CD4-positive, alpha-beta T cell treated with Interleukin-1 beta for 1 hour (primary cell): ENCODE measurements around the gene TRAPPC3.
A peak's percentile ranks its signal among the peaks of the same experiment; 100 is the strongest.

ENCODE experiments used
- DNase-seq, 2 donors: peaks; one replicate each; pipeline ENCODE4 v3.0.0-alpha.2; 2020 to 2022

Gene TRAPPC3

DNA sequence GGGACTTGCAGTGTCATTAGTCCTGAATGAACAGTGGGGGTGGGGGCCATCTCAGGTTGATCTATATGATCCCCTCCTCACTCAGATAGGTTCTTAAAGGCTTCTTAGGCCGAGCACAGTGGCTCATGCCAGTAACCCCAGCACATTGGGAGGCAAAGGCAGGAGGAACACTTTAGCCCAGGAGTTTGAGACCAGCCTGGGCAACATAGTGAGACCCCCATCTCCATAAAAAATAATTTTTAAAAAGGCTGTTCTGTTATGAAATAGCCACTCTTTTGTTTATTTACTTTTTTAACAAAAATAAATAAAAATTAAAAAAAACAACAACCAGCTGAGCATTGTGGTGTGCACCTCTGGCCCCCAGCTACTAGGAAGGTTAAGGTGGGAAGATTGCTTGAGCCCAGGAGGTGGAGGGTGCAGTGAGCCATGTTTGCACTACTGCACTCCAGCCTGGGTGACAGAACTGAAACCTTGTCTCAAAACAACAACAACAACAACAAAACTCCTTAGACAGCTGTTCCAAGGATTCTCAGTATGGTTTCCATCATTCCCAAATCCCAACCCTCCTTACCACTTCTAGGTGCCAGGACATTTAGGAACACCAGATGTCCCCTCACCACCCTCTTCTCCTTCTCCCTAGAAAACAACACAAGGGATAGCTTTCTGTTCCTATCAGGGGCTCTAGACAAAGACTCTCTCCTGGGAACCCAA lies 2.0 kb upstream of the TRAPPC3 start:
- DNase-seq = no peak

DNA sequence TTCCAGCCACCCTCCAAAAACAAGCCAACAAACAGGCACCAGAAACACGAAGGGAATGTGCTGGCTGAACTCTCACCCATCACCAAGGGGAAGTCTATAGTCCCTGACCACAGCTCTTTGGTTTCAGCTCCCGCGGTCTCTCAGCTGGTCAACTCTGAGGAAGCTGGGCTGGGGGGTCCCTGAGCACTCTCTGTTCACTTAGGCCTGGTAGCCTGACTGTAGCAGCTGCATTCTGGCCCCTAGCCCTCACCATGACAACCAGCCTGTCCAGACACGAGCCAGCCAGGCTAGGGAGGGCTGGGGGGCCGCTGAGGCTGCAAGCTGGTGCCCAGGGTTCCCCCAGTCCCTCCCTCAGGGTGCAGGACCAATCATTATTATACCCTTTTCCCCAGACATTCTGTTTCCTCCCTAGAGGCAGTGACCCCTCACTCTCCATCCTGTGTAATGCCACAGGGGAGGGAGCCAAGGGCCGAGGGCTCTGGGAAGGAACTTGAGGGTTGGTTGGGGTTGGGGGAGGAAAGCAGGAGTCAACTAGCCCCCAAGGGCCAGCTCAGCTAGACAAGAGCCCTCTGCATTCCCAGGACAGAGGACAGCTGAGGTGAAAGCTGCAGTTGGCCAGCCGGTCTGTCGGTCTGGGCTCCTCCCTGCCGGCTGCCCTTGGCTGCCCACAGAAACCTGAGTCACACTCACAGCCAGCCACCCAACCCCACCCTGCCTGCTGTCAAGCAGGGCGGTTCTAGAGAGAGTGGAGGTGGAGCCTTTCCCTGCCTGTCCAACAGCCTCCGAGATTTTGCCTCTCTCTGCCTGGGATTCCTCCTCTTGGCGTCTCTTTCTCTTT lies 1.2 kb upstream of the TRAPPC3 start:
- DNase-seq = peak; percentile 81 to 85

DNA sequence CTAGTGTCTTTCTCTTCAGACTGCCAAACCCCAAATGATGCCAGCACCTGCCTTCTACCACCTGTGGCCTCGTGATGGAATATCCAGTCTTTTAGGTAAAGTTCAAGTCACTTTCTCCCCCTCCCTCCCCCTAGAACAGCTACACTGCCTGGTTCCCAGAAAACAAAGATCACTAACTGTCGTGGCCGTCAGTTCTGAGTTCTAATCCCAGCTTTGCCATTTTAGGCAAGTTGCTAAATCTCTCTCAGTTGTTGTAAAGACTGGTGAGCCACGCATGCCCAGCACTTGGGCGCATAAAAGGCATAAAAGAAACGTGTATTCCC lies 648 bp upstream of the TRAPPC3 start:
- no peak for DNase-seq

DNA sequence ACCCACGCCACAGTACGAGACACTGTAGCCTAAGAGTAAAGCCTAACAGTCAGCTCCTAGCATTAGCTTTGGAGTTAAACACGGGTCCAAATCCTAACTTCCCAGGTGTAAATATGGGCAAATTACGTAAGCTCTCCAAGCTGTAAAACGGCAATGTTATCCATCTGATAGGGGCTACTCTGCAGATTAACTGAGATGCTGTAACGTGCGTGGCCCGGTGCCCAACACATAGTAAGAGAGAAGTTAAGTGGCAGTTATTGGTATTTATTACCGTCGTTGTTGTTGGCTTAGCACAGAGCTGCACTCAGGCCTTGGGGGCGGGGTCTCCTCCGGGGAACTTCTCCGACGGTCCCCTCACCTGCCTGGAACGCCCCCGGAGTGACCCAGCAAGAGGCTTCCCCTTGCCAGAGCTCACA lies 457 bp downstream of the TRAPPC3 start:
- no peak for DNase-seq

DNA sequence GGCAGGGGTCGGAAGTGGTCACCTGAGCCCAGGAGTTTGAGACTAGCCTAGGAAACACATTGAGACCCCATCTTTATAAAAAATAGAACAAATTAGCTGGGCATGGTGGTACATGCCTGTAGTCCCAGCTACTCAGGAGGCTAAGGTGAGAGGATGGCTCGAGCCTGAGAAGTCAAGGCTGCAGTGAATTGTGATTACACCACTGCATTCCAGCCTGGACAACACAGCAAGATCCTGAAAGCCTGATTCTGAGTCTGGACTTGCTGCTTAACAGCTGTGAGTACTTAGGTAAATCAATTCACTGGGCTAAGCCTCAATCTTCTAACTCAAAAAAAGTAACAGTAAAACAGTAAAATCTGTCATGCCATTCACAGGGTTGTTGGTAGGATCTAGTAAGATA lies 4.9 kb downstream of the TRAPPC3 start:
- DNase-seq = no peak

DNA sequence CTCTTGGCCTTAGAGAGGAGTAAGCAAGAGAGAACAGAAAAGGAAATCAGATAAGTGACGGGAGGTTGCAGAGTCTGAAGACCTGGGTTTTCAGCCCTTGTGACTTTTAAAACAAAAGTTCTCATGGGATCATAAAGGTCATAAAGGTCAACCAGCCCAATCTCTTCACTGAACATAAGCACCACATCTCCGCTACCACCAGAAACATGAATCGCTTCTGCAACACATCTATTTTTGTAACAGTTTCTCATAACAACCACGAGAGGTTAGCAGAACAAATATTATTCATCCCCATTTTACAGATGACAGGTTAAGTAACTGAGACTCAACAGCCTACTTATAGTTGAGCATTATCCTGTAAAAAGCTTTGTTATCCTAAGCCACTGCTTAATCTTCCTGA lies 5.9 kb downstream of the TRAPPC3 start:
- no peak for DNase-seq

DNA sequence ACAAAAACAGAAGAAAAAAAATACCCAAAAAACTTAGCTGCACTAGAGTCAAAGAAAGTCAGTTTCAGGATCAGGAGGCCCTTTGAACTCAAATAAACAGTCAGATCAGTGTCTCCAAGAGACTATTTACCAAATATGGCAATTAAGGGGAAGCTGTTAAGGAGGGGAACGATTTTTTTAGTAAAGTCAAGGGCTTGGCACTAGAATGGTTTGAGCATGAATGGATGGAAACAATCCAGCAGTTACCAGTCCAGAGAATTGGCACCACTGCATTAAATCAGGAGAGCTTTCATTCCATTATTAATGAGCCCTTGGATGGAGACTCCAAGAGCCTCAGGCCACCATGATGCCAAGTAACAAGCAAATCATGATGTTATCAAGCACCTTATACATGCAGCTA lies 7.2 kb downstream of the TRAPPC3 start:
- DNase-seq = no peak

DNA sequence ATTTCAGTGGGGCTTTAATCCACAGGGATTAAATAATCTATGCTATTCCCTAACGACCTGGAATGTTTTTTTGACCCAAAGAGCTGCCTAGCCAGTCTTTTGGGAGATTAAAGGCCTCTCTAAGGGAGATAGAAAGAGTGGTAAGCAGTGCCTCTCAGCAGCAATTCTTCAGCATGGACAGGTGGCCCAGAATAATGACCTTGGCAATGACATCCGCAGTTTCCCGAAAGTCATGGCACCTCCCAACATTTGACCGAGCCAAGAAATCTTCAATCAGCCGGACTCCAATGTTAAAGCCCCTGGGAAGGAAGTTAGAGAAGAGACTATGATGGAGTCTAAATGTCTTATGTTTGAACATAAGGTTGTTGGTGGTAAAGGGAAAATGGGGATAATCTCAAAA lies 9.8 kb downstream of the TRAPPC3 start:
- no peak for DNase-seq

DNA sequence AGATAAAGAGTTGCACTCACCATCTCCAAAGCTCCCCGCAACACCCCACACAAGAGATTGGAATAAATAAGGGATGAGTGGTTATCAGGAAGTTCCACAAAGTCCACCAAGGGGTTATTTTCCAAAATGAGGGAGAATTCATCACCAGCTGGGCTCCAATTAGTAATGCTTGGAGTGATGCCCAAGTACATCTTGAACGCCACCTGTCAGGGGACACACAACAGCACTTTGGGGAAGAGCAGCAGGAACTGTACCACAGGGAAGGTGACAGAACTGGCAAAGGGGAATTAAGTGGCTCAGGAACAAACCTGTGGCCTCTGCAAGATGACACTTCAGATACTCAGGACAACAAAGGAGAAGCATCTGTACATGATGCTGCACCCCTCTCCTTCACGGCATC lies 11.5 kb downstream of the TRAPPC3 start:
- no peak for DNase-seq

DNA sequence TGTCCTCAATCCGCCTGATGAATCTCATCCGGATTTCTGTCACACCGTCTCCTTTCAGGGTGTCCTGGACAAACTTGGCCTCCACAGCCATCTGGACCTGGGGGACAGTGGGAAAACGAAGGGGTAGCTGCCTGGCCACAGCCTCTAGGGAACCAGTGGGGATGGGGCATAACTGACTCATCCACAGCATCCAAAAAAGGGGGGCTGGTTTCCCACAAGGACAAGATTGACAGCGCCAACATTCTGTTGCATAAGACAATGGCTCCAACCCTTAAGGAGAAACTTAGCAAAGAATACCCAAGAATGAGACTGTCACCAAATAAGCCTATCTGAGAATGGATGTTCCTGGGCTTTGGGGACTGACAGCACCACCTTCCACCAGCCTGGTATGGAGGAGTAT lies 12.1 kb downstream of the TRAPPC3 start:
- DNase-seq = no peak

DNA sequence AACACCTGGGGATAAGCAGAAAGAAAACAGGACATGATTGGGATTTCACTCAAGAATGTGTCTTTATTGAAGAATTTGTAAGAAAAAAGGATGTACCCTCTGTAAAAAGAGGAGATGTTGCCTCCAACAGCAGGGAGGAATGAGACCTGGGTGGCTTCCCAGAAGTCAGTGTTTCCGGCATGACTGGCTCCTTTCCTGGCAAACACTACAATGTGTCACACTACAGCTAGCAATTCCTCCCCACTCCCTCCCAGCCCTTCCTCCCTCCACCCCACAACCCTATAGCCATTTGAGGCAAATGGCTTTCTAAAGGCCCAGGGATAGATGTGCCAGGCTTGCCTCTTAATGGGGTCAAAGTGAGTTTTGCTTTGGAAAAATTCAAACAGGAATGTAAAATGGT lies 12.8 kb downstream of the TRAPPC3 start:
- DNase-seq = no peak

DNA sequence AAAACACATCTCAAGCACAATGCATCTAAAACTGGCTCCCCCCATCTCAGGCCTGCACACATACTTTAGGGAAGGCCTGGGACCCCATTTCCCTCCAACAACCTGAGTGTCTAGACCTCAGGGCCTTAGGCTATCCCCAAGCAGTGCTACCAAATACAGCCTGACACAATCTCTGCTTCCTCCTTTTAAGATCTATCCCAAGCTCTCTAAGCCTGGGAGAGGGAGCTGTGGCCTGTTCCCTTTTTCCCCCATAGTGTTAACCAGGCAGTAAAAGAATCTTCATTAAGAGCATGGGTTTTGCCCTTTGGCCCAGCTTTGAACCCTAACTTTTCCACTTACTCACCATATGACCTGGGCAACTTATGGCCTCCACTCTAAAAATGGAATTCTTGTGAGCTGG lies 13.5 kb downstream of the TRAPPC3 start:
- DNase-seq = no peak

DNA sequence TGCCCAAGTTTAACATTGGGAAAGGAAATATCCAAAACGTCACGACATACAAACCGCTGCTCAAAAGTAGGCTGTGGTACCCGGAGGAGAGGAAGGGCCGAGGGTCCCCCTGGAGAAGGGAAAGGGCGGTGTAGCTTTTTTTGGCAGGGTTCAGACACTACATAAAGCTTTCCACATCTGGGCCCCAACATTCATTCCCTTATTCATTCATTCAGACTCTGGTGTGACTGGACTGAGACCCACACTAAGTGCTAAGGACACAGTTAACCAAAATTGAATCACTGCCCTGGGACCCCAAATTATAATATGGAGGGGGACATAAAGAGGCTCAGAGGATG lies 14.0 kb downstream of the TRAPPC3 start:
- no peak for DNase-seq

DNA sequence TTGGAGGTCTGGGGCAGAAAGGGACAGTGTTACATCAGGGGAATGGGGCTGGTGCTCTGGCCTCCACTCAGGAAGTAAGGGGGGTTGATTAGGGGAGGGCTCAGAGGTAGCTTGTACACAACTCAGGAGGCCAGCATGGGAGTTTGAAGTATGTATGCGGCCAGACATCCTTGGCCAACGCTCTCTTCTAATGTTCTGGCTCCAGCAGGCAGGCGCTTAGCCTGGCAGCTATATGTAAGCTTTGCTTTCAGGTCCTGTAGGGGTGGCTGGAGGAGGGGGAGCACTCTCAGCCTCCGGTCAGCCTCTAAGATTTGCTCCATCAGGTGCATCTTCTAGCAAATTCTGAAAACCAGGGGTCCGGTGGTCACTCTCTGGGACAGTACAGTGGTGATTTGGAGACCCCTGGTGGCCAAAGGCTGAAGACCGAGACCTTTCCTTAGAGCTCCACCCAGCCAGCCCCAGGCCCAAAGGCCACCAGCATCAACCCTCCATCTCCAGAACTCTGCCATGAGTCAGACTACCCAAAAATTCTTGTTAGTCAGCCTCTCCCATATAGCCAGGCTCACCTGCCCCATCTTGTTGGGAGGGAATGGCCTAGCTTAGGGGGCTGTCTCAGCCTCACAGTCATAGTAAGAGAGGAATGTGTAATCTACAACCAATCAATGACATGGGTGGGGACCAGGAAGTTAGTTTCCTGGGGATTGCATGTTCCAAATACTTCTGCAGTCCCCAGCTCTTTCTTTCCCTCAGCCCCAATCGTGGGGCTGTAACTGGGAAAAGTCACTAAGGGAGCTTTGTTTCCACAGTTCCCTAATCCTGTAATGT lies 14.6 kb downstream of the TRAPPC3 start:
- DNase-seq = peak; percentile 30 to 42

DNA sequence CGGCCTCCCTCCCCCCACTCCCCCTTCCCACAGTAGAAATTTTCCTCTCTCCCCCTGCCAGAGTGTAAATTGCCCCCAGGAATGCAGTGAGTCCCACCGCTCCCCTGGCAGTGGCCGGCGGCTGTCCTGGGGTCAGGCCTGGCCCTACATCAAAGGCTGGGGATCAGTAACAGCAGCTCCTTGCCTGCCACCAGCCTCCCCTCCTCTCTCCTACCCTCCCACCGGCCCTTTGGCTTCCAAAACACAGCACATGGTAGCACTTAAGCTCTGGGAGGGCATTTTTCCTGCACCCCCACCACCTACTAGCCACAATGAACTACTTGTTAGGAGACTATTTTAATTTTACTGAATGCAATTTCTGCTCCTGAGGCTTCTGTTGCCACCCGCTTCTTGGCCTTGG lies 15.3 kb downstream of the TRAPPC3 start:
- DNase-seq = no peak

DNA sequence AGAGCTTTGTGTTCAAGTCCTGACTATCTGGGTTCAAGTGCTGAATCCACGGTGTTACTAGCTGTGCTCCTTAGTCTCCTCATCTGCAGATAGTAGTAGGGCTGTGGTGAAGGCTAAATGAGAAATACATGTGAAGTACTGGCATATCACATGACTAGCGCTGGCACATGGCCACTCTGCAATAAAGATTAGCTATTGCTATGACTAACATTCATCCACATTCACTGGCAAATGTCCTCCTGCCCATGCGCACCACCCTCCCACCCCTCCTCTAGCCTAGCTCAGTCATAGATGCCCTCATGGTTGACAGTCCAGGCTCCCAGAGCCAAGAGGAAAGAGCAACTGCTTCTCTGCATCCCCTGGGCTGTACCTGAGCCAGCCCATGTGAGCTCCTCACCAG lies 15.8 kb downstream of the TRAPPC3 start:
- DNase-seq = no peak

DNA sequence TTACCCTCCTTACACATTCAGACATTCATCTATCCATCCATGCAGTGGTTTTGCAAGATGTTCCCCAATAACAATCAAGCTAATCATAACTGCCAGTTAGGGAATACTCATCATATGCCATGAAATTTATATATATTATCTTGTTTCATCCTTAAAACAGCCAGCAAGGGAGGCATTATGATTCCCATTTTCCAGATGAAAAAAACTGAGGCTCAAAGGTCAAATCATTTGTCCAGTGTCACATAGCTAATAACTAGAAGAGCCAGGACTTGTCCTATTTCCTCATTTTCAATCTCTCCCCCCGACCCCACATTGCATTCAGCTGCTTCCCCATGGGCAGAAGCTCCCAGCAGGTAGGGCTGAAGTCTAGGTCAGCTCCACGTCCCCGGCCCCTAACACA lies 17.3 kb downstream of the TRAPPC3 start:
- no peak for DNase-seq

DNA sequence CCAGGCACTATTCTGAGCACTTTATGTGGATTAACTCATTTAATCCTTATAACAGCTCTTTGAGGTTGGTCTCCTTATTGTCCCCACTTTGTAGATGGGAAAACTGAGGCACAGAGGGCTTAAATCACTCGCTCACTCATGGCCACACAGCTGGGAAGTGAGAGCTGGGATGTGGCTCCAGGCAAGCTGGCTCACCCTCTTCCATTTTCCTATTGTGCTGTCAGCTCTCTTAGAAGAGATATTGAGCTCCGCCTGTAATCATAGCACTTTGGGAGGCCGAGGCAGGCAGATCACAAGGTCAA lies 20.4 kb downstream of the TRAPPC3 start:
- DNase-seq = no peak

DNA sequence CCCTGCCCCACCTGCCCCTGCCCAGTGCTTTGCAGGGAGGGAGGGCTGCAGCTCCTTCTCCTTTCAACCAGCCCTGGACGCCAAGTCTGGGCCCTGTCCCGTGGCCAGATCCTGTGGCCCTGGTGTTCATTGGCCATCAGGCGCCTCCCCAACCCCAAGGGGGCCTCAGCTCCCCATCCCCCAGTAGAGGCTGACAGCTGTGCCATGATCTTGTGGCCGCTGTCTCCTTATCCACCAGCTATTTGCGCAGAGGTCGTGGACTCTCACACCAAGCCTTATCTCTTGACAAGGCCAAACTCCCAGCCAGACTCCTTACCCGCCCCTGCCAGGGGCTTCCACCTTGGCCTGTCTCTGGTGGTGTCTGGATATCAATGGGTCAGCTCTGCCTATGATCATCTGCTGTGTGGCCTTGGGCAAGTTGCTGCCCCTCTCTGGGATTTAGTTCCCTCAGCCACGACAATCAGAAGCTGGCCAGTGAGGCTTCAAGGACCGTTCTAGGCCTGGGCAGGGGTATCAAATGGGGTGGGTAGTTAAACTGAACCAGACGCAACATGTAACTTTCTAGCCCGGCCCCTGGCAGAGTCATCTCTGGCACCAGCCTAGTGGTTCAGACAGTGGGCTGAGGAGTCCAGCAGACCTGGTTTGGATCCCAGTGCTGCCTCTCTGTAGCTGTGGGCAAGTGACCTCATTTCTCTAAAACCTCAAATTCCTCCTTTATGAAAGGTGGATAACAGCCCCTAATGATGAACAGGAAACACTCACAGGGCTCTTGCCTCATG lies 21.0 kb downstream of the TRAPPC3 start:
- no peak for DNase-seq

DNA sequence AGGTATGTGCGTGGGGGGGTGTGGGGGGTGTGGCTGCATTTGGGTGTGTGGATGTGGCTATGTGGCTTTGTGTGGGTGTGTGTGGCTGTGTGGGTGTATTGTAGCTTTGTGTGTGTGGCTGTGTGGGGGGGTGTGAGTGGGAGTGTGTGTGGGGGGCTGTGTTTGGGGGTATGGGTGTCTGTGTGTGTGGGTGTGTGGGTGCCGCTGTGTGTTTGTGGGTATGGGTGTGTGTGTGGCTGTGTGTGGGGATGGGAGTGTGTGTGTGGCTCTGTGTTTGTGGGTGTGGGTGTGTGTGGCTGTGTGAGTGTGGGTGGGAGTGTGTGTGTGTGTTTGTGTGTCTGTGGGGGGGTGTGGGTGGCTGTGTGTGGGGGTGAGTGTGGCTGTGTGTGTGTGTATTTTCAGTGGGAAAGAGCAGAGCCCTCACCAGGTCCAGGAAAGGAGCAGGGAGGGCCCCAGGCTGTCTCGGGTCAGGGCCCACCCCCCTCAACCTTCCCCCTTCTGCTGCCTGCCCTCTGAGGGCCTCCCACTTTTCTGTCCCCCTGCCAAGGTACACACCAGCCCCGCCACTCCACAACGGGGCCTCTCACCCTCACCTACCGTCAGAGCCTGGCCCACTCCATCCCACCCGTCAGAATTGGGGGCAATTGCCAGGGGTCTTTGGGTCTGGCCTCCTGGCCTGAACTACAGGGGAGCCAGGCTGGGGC lies 22.3 kb downstream of the TRAPPC3 start:
- no peak for DNase-seq

DNA sequence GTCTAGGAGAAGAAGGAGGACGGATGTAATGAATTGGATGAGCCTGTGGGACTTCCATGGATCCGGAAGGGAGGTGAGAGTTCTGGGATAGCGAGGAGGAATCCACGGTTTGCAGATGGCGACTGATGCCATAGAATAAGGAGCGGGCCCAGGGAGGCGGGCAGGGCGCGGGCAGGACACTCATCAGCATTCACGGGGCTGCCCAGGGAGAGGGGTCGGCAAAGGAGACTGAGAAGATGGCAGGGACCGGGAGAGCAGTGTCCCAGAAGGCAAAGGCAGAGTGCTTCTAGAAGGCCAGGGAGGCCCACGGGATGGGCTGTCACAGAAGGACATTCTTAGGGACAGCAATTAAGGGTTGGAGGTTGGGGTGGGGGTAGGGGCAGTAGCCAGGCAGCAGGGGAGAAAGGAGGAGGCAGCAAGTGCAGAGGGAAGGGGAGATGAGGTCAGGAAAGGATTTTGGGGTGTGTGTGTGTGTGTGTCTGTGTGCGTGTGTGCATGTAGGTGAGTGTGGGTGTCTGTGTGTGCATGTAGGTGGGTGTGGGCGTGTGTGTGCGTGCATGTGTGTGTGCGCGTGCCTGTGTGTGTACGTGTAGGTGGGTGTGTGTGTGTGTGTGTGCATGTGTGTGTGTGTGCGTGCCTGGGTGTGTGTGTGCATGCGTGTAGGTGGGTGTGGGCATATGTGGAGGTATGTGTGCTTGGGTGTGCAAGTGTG lies 23.1 kb downstream of the TRAPPC3 start:
- DNase-seq = no peak
